ENCODE results near the gene HSPH1. TPM values are rescaled to one million over a fixed set of nuclear protein-coding genes. Genes with fewer than 3 reads are reported as not detected.
A peak's percentile ranks its signal among the peaks of the same experiment; 100 is the strongest.

Gene HSPH1
- total RNA-seq, 6 donors from 2014 or later: 32.5 to 93.1 (median 53.2) TPM

GRCh38 chr13:31111136-31111535 lies 50.6 kb downstream of the HSPH1 start:
- Histone ChIP-seq H3K4me1 (no peaks in the 10 kb centered on the region), H3K36me3 (no peaks in the 10 kb centered on the region), H3K9me3 (no peaks in the 10 kb centered on the region), H3K4me3 (no peak overlapping the region), H3K27ac (no peak overlapping the region), H3K27me3 (no peaks in the 10 kb centered on the region)
- DNase-seq (no peak), ATAC-seq (ENCODE audit: low FRiP score in 2 of 2) (no peak)
- TF ChIP-seq EP300 (IDR thresholded peaks at IDR 0.05) (no peak), POLR2A (IDR thresholded peaks at IDR 0.05) (no peak), CTCF (IDR thresholded peaks at IDR 0.05) (no peak), POLR2AphosphoS5 (IDR thresholded peaks at IDR 0.05) (no peak)
- WGBS, 2 donors: 85 to 96% methylated on average over 2 to 4 of the region's 4 CpGs

GRCh38 chr13:31110617-31111016 lies 51.1 kb downstream of the HSPH1 start:
- ATAC-seq (ENCODE audit: low FRiP score in 2 of 2): peak; percentile 9 to 11
- H3K4me1 ChIP-seq: no peaks in the 10 kb centered on the region
- no peak overlapping the region for H3K27ac ChIP-seq
- WGBS, 2 donors: 95 to 100% methylated on average over 1 to 10 of the region's 10 CpGs
- H3K4me3 ChIP-seq: no peak overlapping the region
- H3K36me3 ChIP-seq: no peaks in the 10 kb centered on the region
- DNase-seq: no peak
- H3K9me3 ChIP-seq: no peaks in the 10 kb centered on the region
- no peaks in the 10 kb centered on the region for H3K27me3 ChIP-seq
- no peak for TF ChIP-seq EP300 (IDR thresholded peaks at IDR 0.05)
- TF ChIP-seq POLR2AphosphoS5 (IDR thresholded peaks at IDR 0.05): no peak
- no peak for TF ChIP-seq POLR2A (IDR thresholded peaks at IDR 0.05)
- TF ChIP-seq CTCF (IDR thresholded peaks at IDR 0.05): no peak

- Histone ChIP-seq H3K9me3 (no peaks in the 10 kb centered on the region), H3K4me3 (no peak overlapping the region), H3K4me1 (no peaks in the 10 kb centered on the region), H3K36me3 (no peaks in the 10 kb centered on the region), H3K27me3 (no peaks in the 10 kb centered on the region), H3K27ac (no peak overlapping the region)
- ATAC-seq (ENCODE audit: low FRiP score in 2 of 2) (peak; percentile 8 to 38), DNase-seq (no peak)
- TF ChIP-seq POLR2A (IDR thresholded peaks at IDR 0.05) (no peak), EP300 (IDR thresholded peaks at IDR 0.05) (no peak), POLR2AphosphoS5 (IDR thresholded peaks at IDR 0.05) (no peak), CTCF (IDR thresholded peaks at IDR 0.05) (no peak)
- 83 to 93% methylated on average over 4 to 7 of the region's 7 CpGs for WGBS, 2 donors
Measured at GRCh38 chr13:31110169-31110568, 51.5 kb downstream of the HSPH1 start.

- H3K36me3 ChIP-seq: no peaks in the 10 kb centered on the region
- DNase-seq: no peak
- H3K4me1 ChIP-seq: no peaks in the 10 kb centered on the region
- H3K27me3 ChIP-seq: no peaks in the 10 kb centered on the region
- no peak for ATAC-seq (ENCODE audit: low FRiP score in 2 of 2)
- no peak overlapping the region for H3K27ac ChIP-seq
- 97 to 100% methylated on average over 1 of the region's 1 CpG for WGBS, 2 donors
- no peak overlapping the region for H3K4me3 ChIP-seq
- TF ChIP-seq CTCF (IDR thresholded peaks at IDR 0.05) (no peak), POLR2A (IDR thresholded peaks at IDR 0.05) (no peak), EP300 (IDR thresholded peaks at IDR 0.05) (no peak), POLR2AphosphoS5 (IDR thresholded peaks at IDR 0.05) (no peak)
- H3K9me3 ChIP-seq: no peaks in the 10 kb centered on the region
Measured at GRCh38 chr13:31107109-31107508, 54.6 kb downstream of the HSPH1 start.

GRCh38 chr13:31105856-31106255 lies 55.8 kb downstream of the HSPH1 start:
- DNase-seq: no peak
- no peak overlapping the region for H3K27ac ChIP-seq
- WGBS, 2 donors: 70 to 93% methylated on average over 1 to 3 of the region's 3 CpGs
- no peak for ATAC-seq (ENCODE audit: low FRiP score in 2 of 2)
- H3K4me1 ChIP-seq: no peaks in the 10 kb centered on the region
- no peak overlapping the region for H3K4me3 ChIP-seq
- H3K27me3 ChIP-seq: no peaks in the 10 kb centered on the region
- TF ChIP-seq POLR2AphosphoS5 (IDR thresholded peaks at IDR 0.05) (no peak), POLR2A (IDR thresholded peaks at IDR 0.05) (no peak), EP300 (IDR thresholded peaks at IDR 0.05) (no peak), CTCF (IDR thresholded peaks at IDR 0.05) (no peak)
- H3K9me3 ChIP-seq: no peaks in the 10 kb centered on the region
- no peaks in the 10 kb centered on the region for H3K36me3 ChIP-seq
